Urothelium cell line (cell line): ENCODE results near the gene KPNA1.

Source experiments
- DNase-seq: peaks from one replicate; pipeline ENCODE4 v3.0.0; 2011; ENCODE audit warnings: low spot score, mixed read lengths
- FAIRE-seq: peaks from 2 replicates; lab custom pipeline; 2011; peaks lifted over from hg19 to GRCh38; lab: Jason Lieb, UNC

The KPNA1 gene

DNA sequence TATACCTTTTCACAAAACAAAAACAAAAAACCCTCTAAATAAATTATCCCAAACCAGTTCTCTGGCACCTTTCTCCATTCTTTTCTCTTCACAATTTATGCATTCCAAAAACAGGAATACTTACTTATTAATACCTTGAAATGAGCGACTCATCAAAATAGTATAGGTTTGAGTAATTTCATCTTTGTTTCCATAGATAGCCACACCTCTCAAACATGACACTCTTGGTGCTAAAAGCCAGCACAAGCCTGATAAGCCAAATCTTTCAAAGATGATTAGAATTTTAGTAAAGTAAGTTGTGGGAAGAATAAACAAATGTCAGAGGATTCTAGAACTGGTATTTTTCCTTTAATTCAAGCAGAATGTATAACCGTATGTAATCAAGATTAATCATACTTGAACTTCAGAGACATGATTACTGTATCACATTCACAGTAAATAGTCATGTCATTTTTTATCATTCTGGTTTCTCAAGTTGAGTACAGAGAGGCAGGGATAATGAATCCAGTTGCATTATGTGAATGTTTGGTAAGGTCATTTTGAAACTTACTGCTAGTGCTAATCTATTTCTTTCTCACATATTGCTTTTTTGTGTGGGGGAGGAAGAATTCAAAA, 86.8 kb downstream of the KPNA1 start:
- no peak for DNase-seq
- no peak for FAIRE-seq

GRCh38 chr3:122421836-122422235, 92.9 kb downstream of the KPNA1 start:
- FAIRE-seq: no peak
- no peak for DNase-seq

DNA sequence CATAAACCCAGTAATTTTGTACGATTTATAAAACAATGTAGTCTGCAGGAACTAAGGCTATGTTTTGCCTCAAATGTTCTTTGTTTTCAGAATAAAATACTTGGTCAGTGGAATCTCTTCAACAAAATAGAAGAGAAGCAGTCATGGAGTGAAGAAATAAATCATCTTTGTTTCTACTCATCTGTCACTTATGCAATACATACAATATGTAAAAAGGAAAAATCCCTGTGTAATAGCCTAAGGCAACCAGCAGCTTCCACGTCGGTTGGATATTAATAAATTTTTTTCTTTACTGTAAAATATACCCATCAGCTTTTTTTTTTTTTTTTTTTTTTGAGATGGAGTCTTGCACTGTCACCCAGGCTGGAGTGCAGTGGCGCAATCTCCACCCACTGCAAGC, 93.6 kb downstream of the KPNA1 start:
- FAIRE-seq (no peak), DNase-seq (no peak)

GRCh38 chr3:122416966-122417365, 97.8 kb downstream of the KPNA1 start:
- DNase-seq (no peak), FAIRE-seq (no peak)

DNA sequence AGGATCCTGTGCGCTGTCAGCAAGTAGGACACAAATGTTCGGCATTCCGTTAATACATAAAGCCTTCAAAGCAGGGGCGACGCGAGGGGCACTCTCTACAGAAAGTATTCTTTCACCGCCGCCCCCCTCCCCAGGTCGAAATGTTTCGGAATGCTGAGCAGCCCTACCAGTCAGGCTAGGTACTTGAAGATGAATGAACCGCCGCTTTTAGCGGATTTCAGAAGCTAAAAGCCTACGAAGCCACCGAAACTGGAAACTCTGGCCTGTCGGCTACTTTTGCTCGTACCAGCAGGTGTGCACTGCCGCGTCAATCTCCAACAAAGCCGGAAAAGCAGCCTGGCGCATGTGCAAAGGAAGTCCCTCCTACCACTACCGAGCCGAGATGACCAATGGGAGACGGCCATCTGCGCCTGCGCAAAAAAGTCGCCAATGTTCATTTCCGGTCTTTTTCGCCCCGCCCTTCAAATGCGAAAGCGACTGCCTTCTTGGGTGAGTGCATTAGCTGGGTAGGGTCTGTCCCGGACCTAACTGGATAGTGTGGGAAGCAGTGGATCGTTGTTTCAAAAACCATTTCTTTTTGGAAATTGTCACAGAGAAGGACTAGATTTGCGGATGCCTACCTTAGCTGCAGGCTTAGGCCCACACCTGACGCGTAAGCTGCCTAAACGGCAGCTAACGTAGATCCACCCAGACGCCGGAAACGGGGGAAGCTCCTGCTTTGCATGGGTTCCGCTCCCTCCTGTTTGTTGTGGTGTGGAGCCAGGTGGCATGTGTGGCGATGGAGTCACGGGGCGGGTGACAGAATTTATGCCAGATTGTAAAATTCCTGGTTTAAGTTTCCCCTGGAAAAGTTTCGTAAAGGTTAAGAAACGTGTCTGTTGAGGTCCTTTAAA, 98.7 kb downstream of the KPNA1 start, which contains the start of gene WDR5B:
Gene WDR5B (minus strand): TSS at position 301 of the 893 bp plus-strand sequence. CDS start 534 bp downstream, outside the sequence.
- DNase-seq (peak; percentile 99), FAIRE-seq (peak; percentile 90)

- no peak for FAIRE-seq
- DNase-seq: peak; percentile 65
Observed at GRCh38 chr3:122415104-122415744, 99.5 kb downstream of the KPNA1 start.

DNA sequence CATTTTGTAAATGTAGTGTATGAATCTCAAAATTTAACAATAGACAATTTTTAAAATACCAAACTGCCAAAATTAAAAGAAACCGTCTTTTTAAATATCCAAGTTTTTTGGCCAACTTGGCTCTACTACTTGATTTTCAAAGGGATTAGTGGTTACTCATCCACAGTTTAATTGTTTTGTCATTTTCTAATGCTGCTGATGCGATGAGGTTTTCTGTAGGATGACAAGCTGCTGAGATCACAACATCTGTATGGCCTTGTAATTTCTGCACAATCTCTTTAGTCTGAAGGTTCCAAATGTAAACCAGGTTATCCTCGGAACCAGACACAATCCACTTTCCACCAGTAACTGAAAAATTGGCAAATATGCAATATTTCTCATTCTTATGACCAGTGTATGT, 100.3 kb downstream of the KPNA1 start:
- DNase-seq: no peak
- no peak for FAIRE-seq

GRCh38 chr3:122410639-122411038, 104.1 kb downstream of the KPNA1 start:
- DNase-seq (no peak), FAIRE-seq (no peak)

- DNase-seq: no peak
- no peak for FAIRE-seq
Observed at GRCh38 chr3:122410111-122410510, 104.6 kb downstream of the KPNA1 start.

DNA sequence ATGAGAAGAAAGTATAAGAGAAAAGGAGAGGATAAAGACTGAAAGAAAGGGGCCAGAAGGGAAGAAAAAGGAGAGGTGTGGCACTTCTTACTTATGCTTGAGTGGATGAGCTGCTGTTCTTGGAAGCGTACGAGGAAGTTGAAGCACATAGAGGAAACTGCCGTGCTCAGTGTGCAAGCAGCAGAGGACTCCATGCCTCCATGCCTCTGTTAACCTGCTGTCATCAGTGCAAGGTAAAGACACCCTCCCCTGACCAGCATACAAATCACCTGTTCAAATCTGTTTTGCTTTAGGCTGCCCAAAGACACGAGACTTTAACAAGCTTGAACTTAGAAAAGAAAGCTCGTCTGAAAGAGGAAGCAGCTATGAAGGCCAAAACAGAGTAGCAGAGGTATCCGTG, 105.3 kb downstream of the KPNA1 start:
- no peak for DNase-seq
- no peak for FAIRE-seq

DNA sequence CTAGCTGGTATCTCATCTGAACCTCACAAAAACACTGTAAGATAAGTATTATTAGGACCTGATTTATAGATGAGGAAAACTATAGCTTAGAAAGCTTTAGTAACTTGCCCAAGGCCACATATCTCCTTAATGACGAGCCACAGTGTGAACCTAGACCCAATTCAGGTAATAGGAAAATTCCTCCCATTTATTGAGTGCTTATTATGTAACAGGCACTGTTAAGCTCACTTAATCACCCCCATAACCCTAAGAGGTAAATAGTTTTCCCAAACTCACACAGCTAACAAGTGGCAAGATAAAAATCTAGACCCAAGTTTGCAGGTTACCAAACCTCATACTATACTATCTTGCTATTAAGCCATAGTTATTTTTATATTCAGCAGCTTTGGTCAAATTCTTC, 106.8 kb downstream of the KPNA1 start:
- FAIRE-seq (no peak), DNase-seq (no peak)

- DNase-seq: no peak
- FAIRE-seq: no peak
Observed at GRCh38 chr3:122406198-122406597, 108.5 kb downstream of the KPNA1 start.

DNA sequence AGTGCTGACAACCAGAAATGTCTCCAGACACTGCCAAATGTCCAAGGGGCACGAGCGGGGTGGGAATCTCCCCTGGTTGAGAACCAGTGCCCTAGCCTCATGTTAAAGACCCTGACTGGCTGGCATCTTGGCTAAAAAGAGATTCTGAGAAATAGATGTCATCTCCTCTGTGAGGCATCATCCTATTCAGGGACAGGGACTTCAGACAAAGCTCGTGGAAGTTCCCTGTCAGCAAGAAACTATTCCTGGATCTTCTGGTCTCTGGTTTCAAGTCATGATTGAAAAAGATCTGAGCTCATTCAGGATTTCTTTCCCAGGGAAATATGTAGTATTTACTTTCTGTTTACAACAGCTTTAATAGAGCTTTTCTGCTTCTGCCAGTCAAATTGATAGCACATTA, 109.7 kb downstream of the KPNA1 start:
- no peak for DNase-seq
- FAIRE-seq: no peak

DNA sequence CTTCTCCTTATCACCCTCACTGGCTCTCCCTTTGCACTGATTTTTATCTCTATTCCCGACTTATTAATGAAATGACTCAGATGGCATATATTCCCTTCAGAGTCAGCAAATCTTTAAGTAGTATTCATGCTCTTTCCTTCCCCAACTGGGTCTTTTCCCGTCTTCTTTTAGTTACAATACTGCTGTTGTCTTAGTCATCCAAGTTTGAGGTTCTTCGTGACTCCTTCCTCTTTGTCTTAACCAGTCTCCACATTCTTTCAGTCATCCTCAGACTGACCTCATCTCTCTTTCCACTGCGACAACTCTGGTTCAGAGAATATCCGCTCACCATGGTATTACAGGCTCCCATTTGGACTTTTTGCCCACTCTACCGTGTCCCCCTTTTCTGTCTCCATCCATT, 111.2 kb downstream of the KPNA1 start:
- DNase-seq (peak; percentile 33), FAIRE-seq (no peak)

DNA sequence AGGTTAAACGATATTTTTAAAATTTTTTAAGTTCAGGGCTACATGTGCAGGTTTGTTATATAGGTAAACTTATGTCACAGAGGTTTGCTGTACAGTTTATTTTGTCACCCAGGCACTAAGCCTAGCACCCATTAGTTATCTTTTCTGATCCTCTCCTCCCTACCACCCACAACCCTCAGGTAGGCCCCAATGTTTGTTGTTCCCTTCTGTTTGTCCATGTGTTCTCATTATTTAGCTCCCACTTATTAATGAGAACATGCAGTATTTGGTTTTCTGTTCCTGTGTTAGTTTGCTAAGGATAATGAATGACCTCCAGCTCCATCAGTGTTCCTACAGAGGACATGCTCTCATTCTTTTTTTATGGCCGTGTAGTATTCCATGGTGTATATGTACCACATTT, 115.8 kb downstream of the KPNA1 start:
- FAIRE-seq (no peak), DNase-seq (no peak)

DNA sequence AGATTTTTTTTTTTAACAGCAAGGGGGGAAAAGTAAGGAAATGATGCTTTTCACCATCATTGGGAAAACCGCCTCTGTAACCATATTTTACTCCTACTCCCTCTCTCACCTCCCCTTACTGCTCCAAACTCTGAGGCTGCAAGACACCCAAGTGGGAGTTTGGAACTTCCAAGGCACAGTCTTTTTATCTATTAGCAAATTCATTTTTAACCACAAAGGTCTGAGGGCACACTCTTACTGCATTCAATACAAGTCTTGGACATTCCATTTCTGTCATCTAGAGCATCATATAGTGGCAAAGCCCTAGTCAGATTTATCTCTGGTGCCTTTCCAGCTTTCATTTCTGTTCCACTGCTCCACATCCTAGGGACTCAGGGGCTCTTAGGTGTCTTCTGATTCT, 117.5 kb downstream of the KPNA1 start:
- no peak for DNase-seq
- no peak for FAIRE-seq

DNA sequence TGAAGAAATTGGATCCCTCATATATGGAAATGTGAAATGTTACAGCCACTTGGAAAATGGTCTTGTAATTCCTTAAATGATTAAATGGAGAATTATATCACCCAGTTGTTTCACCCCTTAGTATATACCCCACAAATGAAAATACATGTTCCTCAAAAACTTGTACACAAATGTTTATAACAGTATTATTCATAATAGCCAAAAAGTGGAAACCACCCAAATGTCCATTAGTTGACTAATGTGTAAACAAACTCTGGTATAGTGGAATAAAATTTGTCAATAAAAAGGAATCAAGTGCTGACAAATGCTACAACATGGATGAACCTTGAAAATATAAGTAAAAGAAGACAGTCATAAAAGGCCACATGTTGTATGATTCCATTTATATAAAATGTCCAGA, 118.2 kb downstream of the KPNA1 start:
- FAIRE-seq (no peak), DNase-seq (no peak)

- no peak for FAIRE-seq
Observed at GRCh38 chr3:122395582-122395981, 119.2 kb downstream of the KPNA1 start.

GRCh38 chr3:122394173-122394572, 120.6 kb downstream of the KPNA1 start:
- DNase-seq: no peak
- peak; percentile 56 for FAIRE-seq

More at GRCh38 chr3:122395582-122395981, 119.2 kb downstream of the KPNA1 start:
- no peak for DNase-seq

DNA sequence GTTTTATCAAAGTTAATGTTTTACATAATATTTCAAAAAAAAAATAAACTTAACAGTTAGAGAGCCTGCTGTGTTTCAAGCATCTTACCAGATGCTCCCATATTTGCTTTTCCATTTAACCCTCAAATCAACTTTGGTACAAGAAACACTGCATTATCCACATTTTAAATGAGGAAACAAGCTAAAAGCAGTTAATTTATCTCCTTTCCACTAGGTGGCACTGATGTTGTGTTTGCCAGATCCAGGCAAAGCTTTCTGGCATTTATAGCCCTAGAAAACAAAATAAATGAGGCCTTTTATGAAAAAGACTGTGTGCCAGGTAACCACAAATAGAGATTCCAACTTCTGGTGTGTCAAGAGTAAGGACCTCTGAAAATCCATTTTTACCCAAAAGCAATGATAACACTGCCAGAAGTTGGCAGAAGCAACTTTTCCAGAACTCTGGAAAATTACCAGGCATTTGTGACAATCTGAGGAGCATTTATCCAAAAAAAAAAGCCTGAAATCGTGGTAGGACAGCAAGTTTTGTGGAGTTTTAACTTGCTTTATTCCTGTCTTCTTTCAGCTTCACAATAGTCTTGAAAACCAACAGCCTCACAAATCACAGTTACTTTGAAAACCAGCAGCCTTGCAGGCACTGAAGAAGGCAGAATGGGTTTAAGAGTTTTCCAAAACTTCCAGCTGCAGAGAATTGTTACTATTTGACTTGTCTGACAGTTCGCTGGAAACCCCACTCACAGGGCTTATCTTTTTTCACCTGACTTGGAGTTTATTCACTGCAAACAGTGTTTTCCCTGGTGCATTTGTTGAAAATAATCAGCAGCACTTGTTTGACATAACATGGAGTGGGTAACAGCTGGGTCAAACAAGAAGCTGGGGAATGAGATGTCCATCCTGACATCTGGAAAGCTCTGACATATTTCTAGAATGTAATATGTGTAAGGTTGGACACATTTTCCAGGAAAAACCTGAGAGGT, 121.6 kb downstream of the KPNA1 start:
- DNase-seq (peak; percentile 44), FAIRE-seq (no peak)
